Fibroblast of skin of right quadriceps (primary cell): ENCODE data around the gene CADM3.

Experiments used
- DNase-seq: peaks from one replicate; pipeline ENCODE4 v3.0.0-alpha.2; 2013

Gene CADM3

DNA sequence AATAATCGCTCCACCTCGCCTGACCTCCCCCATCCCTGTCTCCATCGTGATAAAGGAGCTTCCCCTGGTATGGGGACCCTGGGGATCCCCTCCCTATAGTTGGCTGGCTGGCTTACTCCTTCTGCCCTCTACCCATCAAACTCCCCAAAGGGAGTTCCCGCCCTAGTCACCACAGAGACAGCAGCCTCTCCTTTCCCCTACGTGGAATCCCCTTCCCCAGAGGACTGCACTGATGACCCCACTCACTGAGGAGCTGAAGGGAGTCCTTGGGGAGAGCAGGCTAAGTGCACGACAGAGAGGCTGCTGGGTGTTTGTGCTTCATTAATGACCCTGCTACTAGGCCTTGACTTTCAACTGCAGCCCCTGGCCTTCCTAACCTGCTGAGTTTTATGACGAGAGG lies 1.9 kb downstream of the CADM3 start:
- DNase-seq, result no peak

DNA sequence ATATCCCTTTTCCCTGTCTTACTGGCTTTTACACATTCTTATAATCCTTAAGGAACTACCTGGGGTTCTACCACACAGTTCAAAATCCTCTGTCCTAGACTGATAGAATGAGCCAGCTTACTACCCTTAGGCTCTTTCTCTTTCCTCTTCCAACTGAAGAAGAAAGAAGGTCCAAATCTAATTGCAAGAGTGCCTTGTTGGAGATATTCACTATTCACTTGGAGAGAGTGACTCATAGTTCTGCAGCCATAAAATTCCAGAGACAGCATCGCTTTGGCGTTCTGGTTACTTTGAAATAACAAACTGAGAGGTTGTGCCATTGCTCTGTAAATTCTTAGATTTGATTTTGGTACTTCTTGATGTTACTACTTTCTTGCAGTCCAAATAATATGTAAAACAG lies 4.2 kb downstream of the CADM3 start:
- DNase-seq, result no peak

DNA sequence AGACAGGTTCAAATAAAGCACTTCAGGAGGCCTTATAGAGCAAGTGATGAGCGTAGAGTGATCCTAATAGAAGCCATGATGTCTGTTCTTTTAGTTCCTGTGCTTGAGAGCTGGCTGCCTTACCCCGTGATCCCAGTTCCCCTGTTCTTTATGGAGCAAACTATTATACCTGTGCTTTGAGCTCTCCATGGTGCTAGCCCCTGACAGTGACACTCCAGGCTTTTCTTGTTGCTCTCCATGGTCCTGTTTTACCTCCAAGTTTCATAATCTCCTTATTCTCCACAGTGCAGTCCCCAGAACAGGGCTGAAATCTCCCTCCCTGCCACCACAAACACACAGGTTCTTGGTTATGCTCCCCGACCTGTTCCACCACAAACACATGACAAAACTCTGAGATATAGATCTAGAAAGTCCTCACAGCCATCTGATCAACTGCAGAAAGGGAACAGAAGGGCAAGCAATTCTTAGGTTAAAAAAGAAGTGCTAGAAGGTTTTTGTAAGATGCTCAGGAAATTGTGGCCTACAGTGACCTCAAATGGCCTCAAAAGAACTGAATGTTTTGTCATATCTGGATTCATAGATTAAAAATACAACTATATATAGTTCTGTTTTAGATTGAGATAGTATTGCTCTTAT lies 6.0 kb downstream of the CADM3 start:
- DNase-seq, result peak; percentile 65

DNA sequence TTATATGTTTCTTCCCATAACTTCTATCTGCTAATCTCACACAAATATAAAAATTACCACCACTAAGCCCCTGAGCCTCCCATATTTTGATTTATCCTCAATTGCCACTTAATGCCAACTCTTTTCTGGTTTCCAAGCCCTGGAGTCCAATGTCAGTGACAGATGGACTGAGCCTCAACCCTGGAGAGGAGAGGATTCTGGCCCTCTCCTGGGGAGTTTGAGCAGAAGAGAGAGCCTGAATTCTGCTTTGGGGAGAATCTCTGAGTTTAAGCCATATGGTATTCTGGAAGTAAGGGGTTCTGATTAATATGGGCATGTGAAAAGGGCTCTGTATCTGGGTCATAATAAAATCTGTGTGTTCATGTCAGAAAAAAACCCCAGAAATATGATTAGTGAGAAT lies 8.5 kb downstream of the CADM3 start:
- no peak for DNase-seq

DNA sequence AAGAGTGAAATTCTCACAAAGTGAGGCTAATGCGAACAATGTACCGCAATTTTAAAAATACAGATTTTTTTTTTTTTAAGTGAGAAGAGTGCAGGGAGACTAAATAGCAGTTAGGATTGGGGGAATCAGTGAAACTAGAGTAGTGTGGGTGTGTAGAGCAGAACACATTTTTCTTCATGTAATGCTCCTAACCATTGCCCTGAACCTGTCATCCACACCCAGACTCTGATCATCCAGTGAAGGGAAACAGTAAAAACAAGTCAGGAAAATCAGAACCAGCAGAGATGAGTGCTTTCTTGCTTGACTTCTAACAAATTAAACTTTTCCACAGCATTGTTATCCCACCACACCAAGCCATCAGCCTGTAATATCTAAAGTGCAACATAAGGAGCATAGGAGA lies 9.1 kb downstream of the CADM3 start:
- DNase-seq, result no peak

DNA sequence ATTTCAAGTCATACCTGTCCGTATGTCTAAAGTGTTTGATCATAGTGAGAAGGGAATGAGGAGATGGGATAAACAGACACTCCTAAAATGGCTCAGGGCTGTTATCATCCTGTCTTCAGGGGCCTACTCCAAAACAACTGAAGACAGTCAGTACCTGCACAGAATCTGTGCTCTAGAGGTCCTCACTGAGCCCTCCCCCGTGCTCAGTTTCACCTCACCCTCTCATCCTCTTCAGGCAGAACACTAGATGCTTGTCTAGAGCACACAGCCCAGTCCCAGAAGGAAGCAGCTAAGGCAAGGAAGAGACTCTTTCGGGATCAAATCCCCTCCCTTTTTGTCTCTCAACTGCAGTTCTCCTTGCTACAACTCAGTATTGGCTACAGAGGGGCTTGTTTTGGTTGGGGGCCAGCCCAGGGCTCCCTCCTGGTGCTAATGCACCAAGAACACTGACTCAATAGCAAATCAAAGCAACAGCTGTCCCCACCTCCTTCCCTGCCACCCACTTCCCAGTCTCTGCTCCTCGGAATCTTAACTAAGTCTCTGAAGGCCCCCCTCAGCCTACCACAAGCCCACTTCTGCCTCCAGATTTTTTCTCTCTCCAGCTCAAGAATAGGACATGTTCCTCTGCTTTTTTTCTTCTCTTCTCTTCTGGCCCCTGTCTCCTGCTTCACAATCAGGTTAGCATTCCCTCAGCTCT lies 10.1 kb downstream of the CADM3 start:
- DNase-seq, result no peak

DNA sequence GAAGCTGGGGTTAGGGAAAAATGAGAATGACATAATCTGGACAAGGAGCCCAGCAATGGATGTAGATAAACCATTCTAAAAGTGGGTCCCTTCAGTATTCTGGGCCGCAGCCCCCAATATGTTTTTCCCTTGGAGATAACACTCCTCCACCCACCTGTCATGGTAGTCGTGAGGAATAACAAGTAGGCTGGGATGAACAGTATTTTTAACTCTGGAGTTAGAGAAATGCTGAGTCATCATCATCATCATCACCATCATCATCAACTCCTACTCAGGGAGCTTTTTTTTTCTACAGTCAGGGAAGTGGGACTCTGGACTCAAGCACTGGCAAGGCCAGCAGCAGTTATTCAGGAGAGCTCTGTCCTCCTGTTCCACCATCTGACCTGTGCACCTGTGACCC lies 12.8 kb downstream of the CADM3 start:
- DNase-seq, result no peak

DNA sequence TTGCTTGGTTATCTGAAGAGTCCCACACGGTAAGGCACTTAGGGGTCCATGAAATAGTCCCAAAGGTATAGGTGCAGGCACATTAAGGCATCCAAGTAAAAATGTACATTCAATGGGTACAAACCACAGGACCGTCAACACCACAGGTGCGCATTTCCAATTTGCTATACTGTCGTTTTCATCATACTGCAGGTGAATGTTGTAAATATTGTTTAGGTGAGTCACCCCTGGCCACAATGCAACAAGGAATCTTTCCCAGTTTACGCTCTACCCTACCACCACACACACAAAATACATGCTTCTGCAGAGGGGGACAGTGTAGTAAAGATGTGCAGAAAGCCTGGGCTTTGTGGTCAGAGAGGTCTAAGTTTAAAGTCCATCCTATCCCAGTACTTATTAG lies 13.7 kb downstream of the CADM3 start:
- no peak for DNase-seq

DNA sequence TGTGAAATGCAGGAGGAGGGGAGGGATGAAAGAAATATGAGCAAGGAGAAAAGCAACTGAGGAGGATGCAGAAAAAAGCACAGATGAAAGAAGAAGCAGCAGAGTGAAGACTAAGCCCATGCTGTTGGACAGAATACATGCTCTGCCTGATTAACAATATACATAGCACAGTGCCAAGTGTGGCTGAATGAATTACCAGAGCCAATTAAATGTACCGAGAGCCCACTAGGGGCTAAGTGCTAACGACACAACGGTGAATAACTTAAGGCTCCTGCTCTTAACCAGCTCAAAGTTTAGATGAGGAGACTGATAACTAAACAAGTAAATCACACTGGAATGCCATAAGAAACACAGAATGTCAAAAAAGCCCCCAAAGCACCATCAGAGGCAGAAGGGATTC lies 15.6 kb downstream of the CADM3 start:
- DNase-seq, result no peak

DNA sequence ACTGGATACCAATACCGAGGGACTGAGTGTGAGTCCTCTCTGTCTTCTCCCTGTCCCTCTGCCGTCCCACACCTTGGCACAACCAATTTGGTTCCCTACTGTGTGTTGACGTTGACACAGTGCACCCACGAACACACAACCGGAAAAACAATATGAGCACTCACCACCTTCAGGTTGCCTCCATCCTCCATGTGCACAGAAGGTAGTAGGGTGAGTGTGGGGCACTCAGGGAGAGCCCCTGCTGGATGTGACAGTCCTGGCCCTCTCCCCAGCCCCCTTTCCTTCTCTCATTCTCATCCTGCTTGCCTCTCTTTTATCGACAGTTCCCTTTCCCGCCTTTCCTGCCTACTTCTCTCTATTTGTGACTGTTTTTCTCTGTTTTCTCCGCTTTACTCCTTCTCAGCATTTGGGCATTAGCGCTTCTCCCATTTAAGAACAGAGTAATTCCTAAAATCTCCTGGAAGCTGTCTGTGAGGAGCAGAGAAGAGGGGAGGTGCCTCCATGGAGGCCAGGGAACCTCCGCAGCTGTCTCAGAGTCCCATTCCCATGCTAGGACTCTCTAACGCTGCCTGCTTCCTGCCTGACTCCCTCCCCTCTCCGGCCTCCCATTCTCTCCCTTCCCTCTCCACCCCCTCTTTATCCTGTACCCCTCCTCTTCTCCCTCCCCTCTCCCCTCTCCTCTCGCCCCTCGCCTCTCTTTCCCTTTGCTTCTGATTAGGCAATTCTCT lies 16.4 kb downstream of the CADM3 start:
- DNase-seq, result no peak

DNA sequence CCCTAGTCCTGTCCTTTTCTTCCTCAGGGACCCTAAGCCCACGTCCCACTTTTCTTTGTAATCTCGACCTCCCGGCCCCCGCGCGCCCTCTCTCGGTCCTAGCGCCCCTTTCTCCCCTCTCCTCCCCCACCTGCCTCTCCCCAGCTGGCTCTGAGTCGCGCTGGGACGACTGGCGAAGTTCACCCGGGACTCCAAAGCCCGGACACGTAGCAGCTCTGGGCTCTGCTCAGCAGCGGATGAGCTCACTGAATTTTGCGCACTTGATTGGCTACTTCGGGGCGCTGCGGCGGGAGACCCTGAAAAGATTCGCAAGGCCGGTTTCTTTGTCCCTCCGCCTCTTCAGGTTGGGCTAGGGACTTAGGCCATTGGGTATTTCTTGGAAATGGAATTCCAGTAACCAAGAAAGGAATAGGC lies 17.0 kb downstream of the CADM3 start:
- DNase-seq, result peak; percentile 27

DNA sequence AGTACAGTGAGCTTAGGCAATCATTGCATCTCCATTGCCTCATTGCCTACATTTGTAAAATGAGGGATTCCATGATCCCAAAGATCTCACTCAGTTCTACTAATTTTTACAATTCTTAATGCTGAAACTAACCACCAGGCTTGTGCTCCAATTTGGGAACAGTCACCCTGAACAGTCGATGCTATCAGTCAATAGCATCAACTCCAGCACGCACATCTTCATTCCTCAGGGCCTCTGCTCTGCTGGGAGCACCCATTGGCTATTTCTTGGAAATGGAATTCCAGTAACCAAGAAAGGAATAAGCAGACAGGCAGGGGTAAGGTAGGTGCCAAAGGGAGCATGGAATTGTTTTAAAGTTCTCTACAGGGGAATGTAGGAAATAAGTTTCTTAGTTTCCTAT lies 19.0 kb downstream of the CADM3 start:
- DNase-seq, result no peak

DNA sequence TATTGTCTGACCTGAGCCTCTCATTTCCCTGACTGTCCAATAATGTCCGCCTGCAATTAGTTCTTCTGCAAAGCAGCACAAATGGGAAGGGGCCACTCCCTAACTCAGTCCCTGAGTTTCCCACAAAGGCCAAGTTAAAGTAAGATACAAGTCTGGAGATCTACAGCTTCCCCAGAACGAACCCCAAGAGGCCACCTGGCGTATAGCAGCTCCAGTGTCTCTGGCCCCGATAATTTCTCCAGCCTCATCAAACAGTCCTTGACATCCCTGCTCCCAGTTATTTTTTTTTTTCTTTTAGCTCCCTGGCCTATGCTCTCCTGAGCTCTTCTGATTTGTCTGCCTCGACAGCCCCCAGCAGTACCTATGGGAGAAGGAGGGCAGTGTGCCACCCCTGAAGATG lies 25.1 kb downstream of the CADM3 start:
- DNase-seq, result no peak

DNA sequence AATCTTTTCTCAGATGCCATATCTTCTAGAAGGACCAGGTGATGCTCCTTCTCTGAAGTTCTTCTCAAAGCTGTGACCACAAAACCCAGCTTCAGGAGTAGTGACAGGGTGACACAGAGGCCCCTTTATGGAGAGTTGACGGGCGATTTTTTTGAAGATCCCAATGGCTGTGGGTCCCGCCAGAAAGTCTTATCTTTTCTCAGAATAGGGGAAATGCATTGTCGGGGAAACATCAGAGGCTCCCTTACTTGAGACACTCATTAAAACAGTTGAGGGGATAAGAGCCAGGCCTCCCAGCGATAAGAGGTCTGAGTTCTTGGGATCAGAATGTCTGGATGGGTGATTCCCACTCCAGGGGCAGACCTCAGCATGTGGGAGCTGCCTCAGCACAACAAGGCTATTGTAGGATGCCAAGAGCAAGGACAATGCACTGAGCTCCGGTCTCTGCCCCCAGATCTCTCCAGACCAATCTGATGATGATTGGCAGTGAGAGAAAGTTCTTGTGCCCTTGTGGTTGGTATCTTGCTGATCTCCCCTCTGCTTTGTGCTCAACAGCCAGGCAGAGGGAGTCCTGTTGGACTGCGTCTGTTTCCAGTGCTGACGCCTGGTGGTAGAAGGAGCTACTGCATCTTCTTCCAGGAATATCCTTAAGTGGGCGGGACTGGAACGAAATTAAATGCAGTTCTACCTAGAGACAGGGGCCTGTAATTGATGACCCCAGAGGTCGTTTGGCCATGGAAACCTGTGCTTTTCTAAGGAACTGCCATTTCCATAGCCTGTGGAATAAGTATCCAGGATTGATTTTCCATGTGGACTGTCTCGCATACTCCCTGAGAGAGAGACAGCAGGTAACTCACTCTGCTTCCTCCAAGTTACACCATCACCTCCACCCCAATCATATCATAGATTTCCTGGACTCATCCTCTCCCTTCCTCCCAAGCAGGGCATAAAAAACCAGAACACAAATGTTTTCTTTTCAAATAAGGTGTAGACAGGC lies 26.4 kb downstream of the CADM3 start:
- peak; percentile 63 for DNase-seq

DNA sequence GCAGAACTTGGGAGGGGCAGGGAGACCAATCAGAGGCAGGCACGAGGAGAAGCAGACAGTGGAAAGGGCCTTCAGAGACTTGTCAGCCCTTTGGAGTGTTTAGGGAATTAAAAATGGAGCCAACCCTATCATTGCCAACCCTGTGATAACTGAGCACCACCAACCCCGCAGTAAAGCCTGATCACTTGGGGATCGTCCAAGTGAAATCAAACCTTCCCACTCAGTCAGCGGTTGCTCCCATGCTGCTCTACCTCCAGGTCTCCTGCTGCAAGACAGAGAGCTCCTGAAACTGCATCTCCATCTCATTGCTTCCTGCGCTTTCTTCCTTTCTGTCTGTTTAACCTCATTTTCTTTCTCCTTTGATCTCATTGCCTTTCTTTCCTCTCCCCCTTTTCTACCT lies 28.5 kb downstream of the CADM3 start:
- DNase-seq, result no peak

DNA sequence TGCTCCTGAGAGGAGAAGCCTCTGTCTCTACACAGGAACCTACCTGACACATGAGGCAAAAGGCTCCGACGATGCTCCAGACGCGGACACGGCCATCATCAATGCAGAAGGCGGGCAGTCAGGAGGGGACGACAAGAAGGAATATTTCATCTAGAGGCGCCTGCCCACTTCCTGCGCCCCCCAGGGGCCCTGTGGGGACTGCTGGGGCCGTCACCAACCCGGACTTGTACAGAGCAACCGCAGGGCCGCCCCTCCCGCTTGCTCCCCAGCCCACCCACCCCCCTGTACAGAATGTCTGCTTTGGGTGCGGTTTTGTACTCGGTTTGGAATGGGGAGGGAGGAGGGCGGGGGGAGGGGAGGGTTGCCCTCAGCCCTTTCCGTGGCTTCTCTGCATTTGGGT lies 29.4 kb downstream of the CADM3 start:
- DNase-seq, result no peak

DNA sequence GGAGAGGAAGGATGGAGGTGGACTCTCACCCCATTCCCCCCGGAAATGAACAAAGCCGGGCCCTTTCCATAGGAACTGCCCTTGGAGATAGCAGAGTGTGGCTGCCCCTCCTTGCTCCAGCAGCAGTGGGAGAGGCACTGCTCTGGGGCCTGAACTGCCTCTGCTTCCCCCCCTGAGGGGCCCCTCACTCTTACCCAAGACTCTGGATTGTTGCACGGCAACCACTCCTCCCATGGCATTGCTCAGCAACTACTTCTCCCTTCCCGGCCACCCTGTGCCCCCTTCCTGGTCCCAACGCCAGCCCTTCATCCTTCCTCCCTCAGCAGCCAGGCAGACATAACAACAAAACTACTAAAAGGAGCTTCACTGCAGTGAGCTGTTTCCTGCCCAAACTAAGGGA lies 30.2 kb downstream of the CADM3 start:
- DNase-seq, result no peak

DNA sequence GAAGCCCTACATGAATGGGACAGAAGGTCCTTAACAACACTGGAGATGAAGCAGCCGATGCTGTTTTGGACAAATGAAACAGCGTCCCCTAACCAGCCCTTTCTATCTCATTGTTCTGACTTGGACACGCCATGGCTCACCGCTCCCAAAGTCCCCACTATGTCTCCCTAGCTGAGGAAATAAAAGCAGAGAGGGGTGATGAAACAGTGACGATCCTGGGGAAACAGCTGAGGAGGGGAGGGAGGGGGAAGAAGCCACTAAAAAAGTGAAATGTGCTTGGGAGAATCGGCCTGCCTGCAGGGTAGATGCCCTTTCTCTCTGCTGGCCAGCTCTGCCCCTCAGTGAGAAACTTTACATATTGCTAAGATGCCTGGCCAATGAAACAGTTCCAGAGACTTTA lies 32.2 kb downstream of the CADM3 start:
- no peak for DNase-seq

DNA sequence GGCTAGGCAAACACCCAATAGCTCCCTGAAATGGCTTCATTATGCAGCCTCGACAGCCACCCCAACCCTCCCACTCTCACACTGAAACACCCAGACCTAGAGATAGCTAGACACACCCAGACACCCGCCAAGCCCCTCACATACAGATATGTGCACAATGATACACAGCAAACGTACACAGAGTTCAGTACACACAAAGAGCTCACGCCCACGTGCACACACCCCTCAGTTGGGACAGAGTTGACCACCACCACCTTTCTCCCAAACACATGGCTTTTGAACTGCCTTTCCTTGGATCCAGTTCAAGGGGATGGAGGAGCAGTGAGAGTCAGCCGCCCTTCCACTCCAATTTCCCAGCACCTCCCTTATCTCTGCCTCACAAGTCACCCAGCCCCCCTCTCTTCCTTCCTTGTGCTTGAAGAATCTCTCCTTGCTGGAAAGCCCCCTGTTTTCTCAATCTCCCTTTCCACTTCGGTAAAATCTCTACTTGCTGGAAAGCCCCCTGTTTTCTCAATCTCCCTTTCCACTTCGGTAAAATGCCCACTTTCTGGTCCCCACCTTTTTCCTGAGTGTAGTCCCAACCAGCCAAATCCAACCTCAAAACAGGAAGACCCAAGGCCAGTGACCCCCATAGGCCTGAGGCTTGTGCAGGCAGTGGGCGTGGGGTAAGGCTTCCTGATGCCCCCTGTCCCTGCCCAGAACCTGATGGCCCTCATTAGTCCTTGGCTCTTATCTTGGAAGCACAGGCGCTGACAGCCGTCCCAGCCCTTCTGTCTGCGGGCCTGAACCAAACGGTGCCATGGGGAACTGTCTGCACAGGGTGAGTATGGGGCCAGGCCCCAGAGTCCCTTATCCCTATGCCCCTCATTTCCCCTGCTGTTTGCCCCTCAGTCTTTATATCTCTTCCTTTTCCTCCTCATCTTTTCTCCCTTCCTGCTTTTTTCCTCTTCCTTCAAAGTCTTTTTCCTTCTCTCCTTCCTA lies 33.0 kb downstream of the CADM3 start, which contains the start of gene ACKR1:
TSS of gene ACKR1 (plus strand) at position 715 of the 981 bp plus-strand sequence. CDS start at position 800, 85 bp downstream.
- no peak for DNase-seq

DNA sequence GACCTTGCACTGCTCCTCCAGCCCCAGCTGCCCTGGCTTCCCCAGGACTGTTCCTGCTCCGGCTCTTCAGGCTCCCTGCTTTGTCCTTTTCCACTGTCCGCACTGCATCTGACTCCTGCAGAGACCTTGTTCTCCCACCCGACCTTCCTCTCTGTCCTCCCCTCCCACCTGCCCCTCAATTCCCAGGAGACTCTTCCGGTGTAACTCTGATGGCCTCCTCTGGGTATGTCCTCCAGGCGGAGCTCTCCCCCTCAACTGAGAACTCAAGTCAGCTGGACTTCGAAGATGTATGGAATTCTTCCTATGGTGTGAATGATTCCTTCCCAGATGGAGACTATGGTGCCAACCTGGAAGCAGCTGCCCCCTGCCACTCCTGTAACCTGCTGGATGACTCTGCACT lies 33.8 kb downstream of the CADM3 start:
- DNase-seq, result no peak

DNA sequence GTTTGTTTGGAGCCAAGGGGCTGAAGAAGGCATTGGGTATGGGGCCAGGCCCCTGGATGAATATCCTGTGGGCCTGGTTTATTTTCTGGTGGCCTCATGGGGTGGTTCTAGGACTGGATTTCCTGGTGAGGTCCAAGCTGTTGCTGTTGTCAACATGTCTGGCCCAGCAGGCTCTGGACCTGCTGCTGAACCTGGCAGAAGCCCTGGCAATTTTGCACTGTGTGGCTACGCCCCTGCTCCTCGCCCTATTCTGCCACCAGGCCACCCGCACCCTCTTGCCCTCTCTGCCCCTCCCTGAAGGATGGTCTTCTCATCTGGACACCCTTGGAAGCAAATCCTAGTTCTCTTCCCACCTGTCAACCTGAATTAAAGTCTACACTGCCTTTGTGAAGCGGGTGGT lies 34.7 kb downstream of the CADM3 start:
- no peak for DNase-seq

DNA sequence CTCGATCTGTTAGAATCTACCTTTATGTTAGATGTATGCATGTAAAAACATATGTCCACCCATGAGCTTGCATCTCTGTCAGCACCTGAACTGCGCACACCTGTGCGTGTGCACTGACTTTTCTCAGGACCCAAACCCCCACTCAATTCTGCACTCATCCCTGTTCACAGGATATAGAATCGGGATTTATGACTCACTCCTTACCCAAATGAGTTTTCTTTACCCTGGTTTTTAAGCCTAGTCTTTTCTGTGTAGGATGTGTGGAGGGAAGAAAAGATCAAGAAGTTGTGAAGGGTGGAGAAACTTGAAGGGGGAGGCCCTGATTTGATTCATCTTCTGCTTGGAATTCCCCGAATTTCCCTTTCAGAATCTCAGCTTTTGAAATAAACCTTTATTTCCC lies 35.7 kb downstream of the CADM3 start:
- DNase-seq, result no peak
